ENCODE measurements around the gene PCNX2.

Gene PCNX2

GRCh38 chr1:233295237-233295974 lies at the start of gene PCNX2:
TSS of gene PCNX2 (minus strand) at chr1:233295725. CDS start at chr1:233295478, 247 bp downstream.
- DNase-seq = peak; percentile 57 to 59

GRCh38 chr1:233343262-233343661 lies 47.7 kb upstream of the PCNX2 start:
- no peak for DNase-seq

GRCh38 chr1:233342086-233342485 lies 46.6 kb upstream of the PCNX2 start:
- no peak for DNase-seq

- DNase-seq = no peak
Observed at GRCh38 chr1:233340966-233341516, 45.5 kb upstream of the PCNX2 start.

GRCh38 chr1:233340031-233340555 lies 44.6 kb upstream of the PCNX2 start:
- DNase-seq = no peak

GRCh38 chr1:233338102-233338501 lies 42.6 kb upstream of the PCNX2 start:
- DNase-seq = no peak

GRCh38 chr1:233337505-233337904 lies 42.0 kb upstream of the PCNX2 start:
- no peak for DNase-seq

GRCh38 chr1:233336554-233337456 lies 41.3 kb upstream of the PCNX2 start:
- DNase-seq = no peak

- no peak for DNase-seq
Observed at GRCh38 chr1:233334092-233334491, 38.6 kb upstream of the PCNX2 start.

- DNase-seq = no peak
Observed at GRCh38 chr1:233333086-233333485, 37.6 kb upstream of the PCNX2 start.

GRCh38 chr1:233331676-233332519 lies 36.4 kb upstream of the PCNX2 start:
- DNase-seq = no peak

GRCh38 chr1:233328142-233328921 lies 32.8 kb upstream of the PCNX2 start:
- DNase-seq = peak; percentile 15 to 19

- no peak for DNase-seq
Observed at GRCh38 chr1:233327651-233328141, 32.2 kb upstream of the PCNX2 start, which contains the start of gene MAP3K21. TSS of gene MAP3K21 (plus strand) at chr1:233327724. CDS start at chr1:233328029, 305 bp downstream.

- DNase-seq = peak; percentile 88
Observed at GRCh38 chr1:233326811-233327650, 31.5 kb upstream of the PCNX2 start.

GRCh38 chr1:233326319-233326718 lies 30.8 kb upstream of the PCNX2 start:
- no peak for DNase-seq

GRCh38 chr1:233323718-233324117 lies 28.2 kb upstream of the PCNX2 start:
- DNase-seq = no peak

GRCh38 chr1:233320023-233320422 lies 24.5 kb upstream of the PCNX2 start:
- DNase-seq = no peak

GRCh38 chr1:233319272-233319671 lies 23.7 kb upstream of the PCNX2 start:
- DNase-seq = no peak

- no peak for DNase-seq
Observed at GRCh38 chr1:233316473-233316872, 20.9 kb upstream of the PCNX2 start.

- DNase-seq = no peak
Observed at GRCh38 chr1:233315718-233316301, 20.3 kb upstream of the PCNX2 start.

Data from activated CD4-positive, alpha-beta T cell treated with anti-CD3 and anti-CD28 coated beads, Interleukin-2, amount 50 U/mL, for 4 hours (primary cell).